BE2C (cell line): ENCODE measurements around the gene FXYD5.

Experiments used
- DNase-seq: peaks from one replicate; pipeline ENCODE4 v3.0.0-alpha.2; 2020
- H3K27me3 ChIP-seq: fragments of 250-450 bp; sonication (Bioruptor Pico); 2 replicates; pipeline ENCODE4 v1.5.1; 2020; ENCODE audit warnings: mild to moderate bottlenecking
- H3K36me3 ChIP-seq: fragments of 250-450 bp; sonication (Bioruptor Pico); 2 replicates; pipeline ENCODE4 v1.5.1; 2020; ENCODE audit warnings: mild to moderate bottlenecking
- H3K4me1 ChIP-seq: fragments of 250-450 bp; sonication (Bioruptor Pico); 2 replicates; pipeline ENCODE4 v1.5.1; 2020
- H3K4me3 ChIP-seq: 2 replicates; pipeline ENCODE4 v1.5.1; 2011; ENCODE audit warnings: low read depth, low read length
- H3K9me3 ChIP-seq: fragments of 250-450 bp; sonication (Bioruptor Pico); 2 replicates; pipeline ENCODE4 v1.5.1; 2020
- TF ChIP-seq, protein P1 (sequence below): IDR thresholded peaks from 2 replicates; pipeline ENCODE4 v1.5.1; 2012; ENCODE audit warnings: mild to moderate bottlenecking, low read depth, low read length

FXYD5 gene

DNA sequence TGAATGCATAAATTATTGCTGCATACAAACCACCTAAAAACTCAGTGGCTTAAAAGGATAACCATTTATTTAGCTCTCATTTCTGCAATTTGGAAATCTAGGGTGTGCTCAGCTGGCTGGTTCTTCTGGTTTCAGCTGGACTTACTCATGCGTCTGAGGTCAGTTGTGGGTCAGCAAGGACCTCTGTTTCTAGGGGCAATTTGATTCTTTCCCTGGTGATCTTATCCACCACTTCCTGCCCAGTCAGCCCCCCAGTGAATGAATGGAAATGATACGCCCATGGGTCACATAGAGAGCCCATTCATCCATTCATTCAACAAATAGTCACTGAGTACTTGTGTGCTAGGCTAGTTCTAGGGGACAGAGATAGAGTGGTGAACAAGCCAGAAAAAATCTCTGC, 9.9 kb downstream of the FXYD5 start:
- H3K9me3 ChIP-seq, result no peaks in the 10 kb centered on the region
- DNase-seq, result no peak
- no peaks in the 10 kb centered on the region for H3K36me3 ChIP-seq
- no peaks in the 10 kb centered on the region for H3K4me1 ChIP-seq
- H3K4me3 ChIP-seq, result no peak overlapping the region
- peaks cover 16% of the 10 kb centered on the region for H3K27me3 ChIP-seq
- TF ChIP-seq, protein P1, sequence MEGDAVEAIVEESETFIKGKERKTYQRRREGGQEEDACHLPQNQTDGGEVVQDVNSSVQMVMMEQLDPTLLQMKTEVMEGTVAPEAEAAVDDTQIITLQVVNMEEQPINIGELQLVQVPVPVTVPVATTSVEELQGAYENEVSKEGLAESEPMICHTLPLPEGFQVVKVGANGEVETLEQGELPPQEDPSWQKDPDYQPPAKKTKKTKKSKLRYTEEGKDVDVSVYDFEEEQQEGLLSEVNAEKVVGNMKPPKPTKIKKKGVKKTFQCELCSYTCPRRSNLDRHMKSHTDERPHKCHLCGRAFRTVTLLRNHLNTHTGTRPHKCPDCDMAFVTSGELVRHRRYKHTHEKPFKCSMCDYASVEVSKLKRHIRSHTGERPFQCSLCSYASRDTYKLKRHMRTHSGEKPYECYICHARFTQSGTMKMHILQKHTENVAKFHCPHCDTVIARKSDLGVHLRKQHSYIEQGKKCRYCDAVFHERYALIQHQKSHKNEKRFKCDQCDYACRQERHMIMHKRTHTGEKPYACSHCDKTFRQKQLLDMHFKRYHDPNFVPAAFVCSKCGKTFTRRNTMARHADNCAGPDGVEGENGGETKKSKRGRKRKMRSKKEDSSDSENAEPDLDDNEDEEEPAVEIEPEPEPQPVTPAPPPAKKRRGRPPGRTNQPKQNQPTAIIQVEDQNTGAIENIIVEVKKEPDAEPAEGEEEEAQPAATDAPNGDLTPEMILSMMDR, result no peak

DNA sequence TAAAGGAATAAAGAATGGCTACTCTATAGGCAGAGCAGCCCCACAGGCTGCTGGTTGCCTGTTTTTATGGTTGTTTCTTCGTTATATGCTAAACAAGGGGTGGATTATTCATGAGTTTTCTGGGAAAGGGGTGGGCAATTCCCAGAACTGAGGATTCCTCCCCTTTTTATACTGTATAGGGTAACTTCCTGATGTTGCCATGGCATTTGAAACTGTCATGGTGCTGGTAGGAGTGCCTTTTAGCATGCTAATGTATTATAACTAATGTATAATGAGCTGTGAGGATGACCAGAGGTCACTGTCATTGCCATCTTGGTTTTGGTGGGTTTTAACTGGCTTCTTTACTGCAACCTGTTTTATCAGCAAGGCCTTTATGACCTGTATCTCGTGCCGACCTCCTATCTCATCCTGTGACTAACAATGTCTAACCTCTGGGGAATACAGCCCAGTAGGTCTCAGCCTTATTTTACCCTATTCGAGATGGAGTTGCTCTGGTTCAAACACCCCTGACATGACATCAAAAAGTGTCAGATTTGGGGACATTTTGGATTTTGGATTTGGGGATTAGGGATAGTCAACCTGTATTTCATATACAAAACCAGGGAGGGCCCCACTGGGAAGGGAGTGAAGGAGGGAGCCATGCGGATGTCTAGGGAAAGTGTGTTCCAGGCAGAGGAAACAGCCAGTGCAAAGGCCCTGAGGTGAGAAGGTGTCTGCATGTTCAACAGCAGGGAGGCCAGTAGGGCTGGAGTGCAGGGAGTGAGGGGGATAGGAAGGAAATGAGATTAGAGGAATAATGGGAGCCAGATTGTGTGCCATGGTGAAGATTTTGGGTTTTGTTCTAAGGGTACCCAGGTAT, 10.9 kb downstream of the FXYD5 start:
- TF ChIP-seq, protein P1, result no peak
- Histone ChIP-seq H3K4me1 (no peaks in the 10 kb centered on the region), H3K36me3 (no peaks in the 10 kb centered on the region), H3K9me3 (no peaks in the 10 kb centered on the region), H3K27me3 (peaks cover 5% of the 10 kb centered on the region), H3K4me3 (no peak overlapping the region)
- DNase-seq, result no peak

DNA sequence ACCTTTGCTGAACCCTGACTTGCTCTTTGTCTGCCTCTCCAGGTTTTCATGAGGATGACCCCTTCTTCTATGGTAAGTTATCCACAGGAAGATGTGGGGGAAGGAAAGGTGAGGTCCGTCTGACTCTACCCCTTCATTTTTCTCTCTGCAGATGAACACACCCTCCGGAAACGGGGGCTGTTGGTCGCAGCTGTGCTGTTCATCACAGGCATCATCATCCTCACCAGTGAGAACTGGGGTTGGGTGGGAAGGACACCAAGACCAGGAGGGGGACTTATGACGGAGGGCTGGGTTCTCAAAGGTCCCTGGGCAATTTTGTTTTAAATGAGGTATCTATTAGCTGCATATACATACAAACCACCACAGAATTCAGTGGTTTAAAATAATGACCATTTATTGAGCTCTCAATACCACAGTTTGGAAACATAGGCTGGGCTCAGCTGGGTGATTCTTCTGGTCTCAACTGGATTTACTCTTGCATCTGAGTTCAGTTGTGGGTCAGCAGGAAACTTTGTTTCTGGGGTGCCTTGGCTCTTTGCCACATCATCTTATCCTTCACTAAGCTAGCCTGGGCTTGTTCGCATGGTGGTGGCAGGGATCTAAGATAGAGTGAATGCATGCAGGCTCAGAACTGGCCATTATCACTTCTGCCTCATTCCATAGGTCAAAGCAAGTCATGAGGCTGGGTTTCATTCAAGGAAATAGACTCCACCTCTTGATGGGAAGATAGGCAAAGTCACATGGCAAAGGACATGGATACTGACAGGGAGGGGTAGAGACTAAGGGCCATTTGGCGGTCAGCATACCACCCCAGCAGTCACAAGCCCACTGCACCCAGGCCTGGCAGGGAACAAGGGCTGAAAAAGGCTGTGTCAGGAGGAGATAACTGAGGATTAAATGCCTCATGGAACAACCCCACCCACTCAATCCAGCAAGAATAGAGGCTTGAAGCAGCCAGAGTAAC, 11.8 kb downstream of the FXYD5 start:
- DNase-seq, result no peak
- TF ChIP-seq, protein P1, result no peak
- no peaks in the 10 kb centered on the region for H3K27me3 ChIP-seq
- H3K4me3 ChIP-seq, result no peak overlapping the region
- H3K9me3 ChIP-seq, result no peaks in the 10 kb centered on the region
- H3K36me3 ChIP-seq, result no peaks in the 10 kb centered on the region
- no peaks in the 10 kb centered on the region for H3K4me1 ChIP-seq

DNA sequence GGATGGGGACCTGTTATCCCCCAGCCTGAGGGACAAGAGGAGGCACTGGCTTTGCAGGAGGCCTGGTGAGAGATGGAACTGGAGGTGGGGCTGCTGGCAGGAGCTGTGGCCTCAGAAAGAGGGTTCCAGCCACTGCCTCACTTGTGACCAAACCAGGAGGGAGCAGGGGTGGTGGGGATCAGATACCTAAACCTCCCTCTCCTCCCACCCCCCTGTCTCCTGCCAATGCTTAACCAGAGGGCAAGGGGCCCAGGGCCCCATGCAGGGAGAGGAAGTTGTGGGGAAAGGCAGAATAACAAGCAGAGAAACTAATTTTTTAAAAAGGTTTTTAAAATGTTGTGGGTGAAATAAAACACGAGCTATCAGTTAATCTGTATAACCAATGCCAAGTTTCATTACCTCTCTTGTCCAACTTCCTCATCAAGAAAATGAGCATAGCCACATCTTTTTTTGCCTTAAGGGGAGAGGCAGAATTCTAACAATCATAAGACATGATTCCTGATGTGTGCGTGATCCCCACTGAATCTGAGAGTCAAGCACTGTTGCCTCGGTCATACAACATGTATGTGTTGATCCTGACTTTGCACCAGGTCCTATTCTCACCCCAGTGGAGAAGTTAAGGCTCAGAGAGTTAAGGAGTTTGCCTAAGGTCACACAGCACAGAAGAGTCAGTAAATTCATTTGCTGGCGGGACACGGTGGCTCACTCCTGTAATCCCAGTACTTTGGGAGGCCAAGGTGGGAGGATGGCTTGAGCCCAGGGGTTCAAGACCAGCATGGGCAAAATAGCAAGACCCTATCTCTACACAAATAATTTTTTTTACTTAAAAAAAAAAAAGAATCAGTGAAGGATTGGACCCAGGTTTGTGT, 12.9 kb downstream of the FXYD5 start:
- no peaks in the 10 kb centered on the region for H3K36me3 ChIP-seq
- TF ChIP-seq, protein P1, result no peak
- no peak for DNase-seq
- no peaks in the 10 kb centered on the region for H3K4me1 ChIP-seq
- no peaks in the 10 kb centered on the region for H3K9me3 ChIP-seq
- H3K4me3 ChIP-seq, result no peak overlapping the region
- H3K27me3 ChIP-seq, result no peaks in the 10 kb centered on the region

DNA sequence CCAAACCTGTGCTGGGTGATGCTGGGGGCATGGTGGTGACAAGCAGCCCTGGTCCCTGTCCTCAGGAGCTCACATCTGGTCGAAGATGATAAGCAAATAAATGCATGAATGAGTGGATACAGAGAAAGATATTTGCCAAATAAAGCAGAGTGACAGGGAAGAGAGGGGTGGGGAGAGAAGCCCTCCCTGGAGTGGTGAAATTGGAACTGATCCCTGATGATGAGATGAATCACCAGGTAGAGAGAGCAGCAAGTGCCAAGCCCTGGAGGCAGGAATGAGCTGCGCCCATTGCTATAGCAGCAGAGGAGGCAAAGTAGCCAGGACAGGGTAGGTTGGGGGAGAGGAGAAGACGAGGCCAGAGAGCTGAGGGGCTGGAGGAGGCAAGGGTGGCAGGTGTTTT, 13.7 kb downstream of the FXYD5 start:
- Histone ChIP-seq H3K27me3 (no peaks in the 10 kb centered on the region), H3K9me3 (no peaks in the 10 kb centered on the region), H3K4me1 (no peaks in the 10 kb centered on the region), H3K36me3 (no peaks in the 10 kb centered on the region), H3K4me3 (no peak overlapping the region)
- no peak for DNase-seq
- TF ChIP-seq, protein P1, result no peak
